ENCODE results near the gene TAS2R31. TPM values are rescaled to one million over a fixed set of nuclear protein-coding genes. Genes with fewer than 3 reads are reported as not detected.

The TAS2R31 gene
- total RNA-seq, 2 donors from 2014 or later = 0.68 to 1.3 TPM

GRCh38 chr12:11015775-11016430, 15.3 kb downstream of the TAS2R31 start:
- no peak for DNase-seq
- intact Hi-C loops (cut with DNase I) = no loop called here
- ATAC-seq = no peak

GRCh38 chr12:11014234-11014633, 17.0 kb downstream of the TAS2R31 start:
- intact Hi-C loops (cut with DNase I) = no loop called here
- ATAC-seq = no peak
- DNase-seq = no peak

DNA sequence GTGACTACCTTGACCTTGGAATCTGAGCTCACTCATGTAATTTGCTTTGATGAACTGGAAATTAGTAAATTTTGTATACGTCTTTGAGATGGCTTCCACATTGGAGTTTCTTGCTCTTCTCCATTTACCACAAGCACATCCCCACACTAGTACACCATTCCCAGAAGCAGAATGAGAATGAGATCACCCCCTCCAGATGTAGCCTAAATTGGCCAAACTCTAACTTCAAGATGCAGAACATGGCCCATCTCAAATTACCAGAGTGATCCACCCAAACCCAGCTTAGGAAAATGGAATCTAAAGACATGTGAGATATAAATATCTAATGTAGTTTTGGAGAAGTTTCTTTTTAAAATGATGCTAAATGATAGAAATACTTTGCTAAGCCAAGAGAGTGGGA, 23.6 kb downstream of the TAS2R31 start:
- intact Hi-C loops (cut with DNase I) = no loop called here
- ATAC-seq (no peak), DNase-seq (no peak)

DNA sequence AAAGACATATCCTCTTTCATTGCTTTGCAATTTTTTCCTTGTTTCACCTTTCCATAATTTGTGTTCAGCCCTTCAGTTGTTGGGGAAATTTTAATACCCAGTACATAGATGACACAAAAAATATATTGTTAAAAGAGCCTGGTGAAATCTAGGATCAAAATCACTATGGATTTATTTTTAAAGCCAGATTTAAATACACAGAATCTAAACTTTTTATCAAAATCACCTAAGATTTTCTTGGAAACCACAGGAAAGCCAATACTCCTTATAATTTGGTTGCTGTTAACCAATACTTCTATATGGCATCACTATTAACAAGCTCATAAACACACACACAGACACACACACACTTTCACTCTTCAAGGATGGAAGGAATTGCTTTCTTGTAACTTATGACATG, 33.0 kb downstream of the TAS2R31 start, which contains the start of gene TAS2R20:
Gene TAS2R20 (minus strand): TSS at position 101 of the 400 bp plus-strand sequence. CDS start 429 bp downstream, outside the sequence.
- intact Hi-C loops (cut with DNase I) = no loop called here
- DNase-seq = no peak
- no peak for ATAC-seq

- DNase-seq (no peak), ATAC-seq (no peak)
- intact Hi-C loops (cut with DNase I) = no loop called here
Observed at GRCh38 chr12:10994307-10994706, 36.9 kb downstream of the TAS2R31 start.

DNA sequence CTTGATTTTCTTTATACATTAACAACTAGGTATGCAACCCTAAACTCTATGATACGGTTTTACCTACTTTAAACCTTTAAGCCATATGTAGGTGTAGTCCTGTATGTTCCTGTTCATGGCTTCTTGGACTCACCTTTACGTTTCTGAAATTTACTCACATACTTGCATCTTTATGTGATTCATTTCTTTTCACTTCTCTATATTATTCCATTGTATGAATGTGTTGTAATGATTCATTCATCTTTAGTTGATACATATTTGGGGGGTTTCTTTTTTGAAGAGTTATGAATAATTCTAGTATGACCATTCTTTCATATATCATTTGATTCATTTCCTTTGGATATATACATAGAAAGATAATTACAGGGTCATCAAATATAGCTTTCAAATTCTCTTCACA, 42.1 kb downstream of the TAS2R31 start:
- intact Hi-C loops (cut with DNase I) = no loop called here
- no peak for ATAC-seq
- no peak for DNase-seq

- intact Hi-C loops (cut with DNase I) = no loop called here
- no peak for ATAC-seq
- DNase-seq = no peak
Observed at GRCh38 chr12:10986812-10987211, 44.4 kb downstream of the TAS2R31 start, which contains the start of gene TAS2R50. Gene TAS2R50 (minus strand): TSS chr12:10986912. CDS start chr12:10986860, 52 bp downstream.

- DNase-seq = no peak
- ATAC-seq = peak in 1 of 2 donors; percentile 23
- intact Hi-C loops (cut with DNase I) = no loop called here
Observed at GRCh38 chr12:10982244-10982643, 49.0 kb downstream of the TAS2R31 start.

Other genes starting within 250 kb of the TAS2R31 start
- not detected for gene TAS2R7, start 228.8 kb downstream of the TAS2R31 start, total RNA-seq
- gene TAS2R8, start 224.1 kb downstream of the TAS2R31 start, total RNA-seq = under 1 TPM in 1 of 2 donors, not detected in 1; 0.26 TPM
- not detected for gene TAS2R9, start 221.2 kb downstream of the TAS2R31 start, total RNA-seq
- under 1 TPM in 1 of 2 donors, not detected in 1; 0.55 TPM for gene TAS2R10, start 205.0 kb downstream of the TAS2R31 start, total RNA-seq
- 1 to 10 TPM in 1 of 2 donors, under 1 TPM in 1; 0.29 to 2.0 TPM for gene PRR4, start 181.9 kb downstream of the TAS2R31 start, total RNA-seq
- 1 to 10 TPM; 3.2 to 9.1 TPM for gene PRH1, start 147.2 kb downstream of the TAS2R31 start, total RNA-seq
- under 1 TPM; 0.41 to 0.44 TPM for gene TAS2R13, start 121.8 kb downstream of the TAS2R31 start, total RNA-seq
- gene PRH2, start 102.2 kb downstream of the TAS2R31 start, total RNA-seq = not detected
- under 1 TPM; 0.88 to 0.94 TPM for gene TAS2R14, start 92.1 kb downstream of the TAS2R31 start, total RNA-seq
- under 1 TPM; 0.29 to 0.84 TPM for gene TAS2R50, start 44.5 kb downstream of the TAS2R31 start, total RNA-seq
- gene TAS2R20, start 33.1 kb downstream of the TAS2R31 start, total RNA-seq = under 1 TPM; 0.27 to 0.94 TPM
- gene TAS2R19, start 8.8 kb downstream of the TAS2R31 start, total RNA-seq = 1 to 10 TPM; 1.2 TPM
- gene TAS2R46, start 30.9 kb upstream of the TAS2R31 start, total RNA-seq = under 1 TPM; 0.50 to 0.81 TPM
- gene TAS2R43, start 60.9 kb upstream of the TAS2R31 start, total RNA-seq = not detected
- gene TAS2R30, start 103.2 kb upstream of the TAS2R31 start, total RNA-seq = 1 to 10 TPM in 1 of 2 donors, under 1 TPM in 1; 0.97 to 1.5 TPM
- gene SMIM10L1, start 139.8 kb upstream of the TAS2R31 start, total RNA-seq = 10 to 100 TPM; 14.1 to 18.1 TPM
- gene TAS2R42, start 155.5 kb upstream of the TAS2R31 start, total RNA-seq = not detected
- gene PRB3, start 238.3 kb upstream of the TAS2R31 start, total RNA-seq = not detected

Measured in left cardiac atrium (tissue), 4 donors.